Endothelial cell of umbilical vein (primary cell): ENCODE data around the gene GBP3. TPM values are rescaled to one million over a fixed set of nuclear protein-coding genes. Genes with fewer than 3 reads are reported as not detected.

Experiments
- BruUV-seq: library from RNA; stranded (reverse); fragments of 400-500 nt; replicated peaks from 2 replicates; lab custom pipeline; 2021; lab: Mats Ljungman, UMichigan
- CTCF ChIA-PET: fragments of 300-600, 350-600 bp; sonication (Branson Sonifier 250); formaldehyde crosslinking; loops from one replicate; lab custom pipeline; 2021; ENCODE audit warnings: antibody characterized with exemption, inconsistent platforms; lab: Charles Lee
- POLR2A ChIA-PET: fragments of 300-600, 350-600 bp; sonication (Branson Sonifier 250); formaldehyde crosslinking; loops from one replicate; lab custom pipeline; 2021; ENCODE audit warnings: antibody characterized with exemption, inconsistent platforms; lab: Charles Lee
- DNase-seq: peaks from one replicate; pipeline ENCODE4 v3.0.0-alpha.2; 2011; ENCODE audit warnings: low read depth, low spot score
- FAIRE-seq: peaks from 2 replicates; lab custom pipeline; 2011; peaks lifted over from hg19 to GRCh38; lab: Jason Lieb, UNC
- H2AFZ ChIP-seq: 2 replicates; pipeline ENCODE4 v1.6.0; 2012; ENCODE audit warnings: low read depth, low read length, control low read depth, inconsistent platforms
- H3K27ac ChIP-seq: 2 replicates; pipeline ENCODE4 v1.5.1; 2011; ENCODE audit warnings: low read depth, mild to moderate bottlenecking, control low read depth, low read length, moderate library complexity; ENCODE audit not compliant: insufficient read depth
- H3K27me3 ChIP-seq, 2 experiments: 2 replicates each; pipeline versions ENCODE4 v1.6.0 to v1.6.1; 2011; ENCODE audit warnings: low read length in 2 of 2, mixed read lengths in 1 of 2; ENCODE audit not compliant: control insufficient read depth in 2 of 2, insufficient read depth in 2 of 2
- H3K36me3 ChIP-seq, 2 experiments: 2 replicates in 1 of 2; 3 replicates in 1 of 2; pipeline ENCODE4 v1.5.1; 2011; ENCODE audit warnings: low read length in 2 of 2, mild to moderate bottlenecking in 1 of 2, moderate library complexity in 1 of 2; ENCODE audit not compliant: control insufficient read depth in 2 of 2, insufficient read depth in 2 of 2; ENCODE audit errors: extremely low read depth in 1 of 2
- H3K4me1 ChIP-seq: 3 replicates; pipeline ENCODE4 v1.5.1; 2011; ENCODE audit warnings: mild to moderate bottlenecking, low read length; ENCODE audit not compliant: control insufficient read depth, insufficient read depth; ENCODE audit errors: extremely low read depth
- H3K4me2 ChIP-seq: 2 replicates; pipeline ENCODE4 v1.6.1; 2011; ENCODE audit warnings: low read length, control low read depth, mixed read lengths; ENCODE audit not compliant: insufficient read depth
- H3K4me3 ChIP-seq, 3 experiments: fragments of 200-600 bp in 1 of 3; sonication (generic), shearing (Covaris generic) in 1 of 3; replicated peaks in 1 of 3; 2 replicates each; pipeline ENCODE4 v1.5.1; 2011 to 2016; ENCODE audit warnings: control low read depth in 3 of 3, low read length in 3 of 3, mild to moderate bottlenecking in 2 of 3, inconsistent platforms in 1 of 3, low read depth in 1 of 3, moderate library complexity in 1 of 3; ENCODE audit not compliant: insufficient read depth in 1 of 3
- H3K79me2 ChIP-seq: 2 replicates; pipeline ENCODE4 v1.6.0; 2012; ENCODE audit warnings: low read length, inconsistent platforms; ENCODE audit not compliant: control insufficient read depth, insufficient read depth
- H3K9ac ChIP-seq: replicated peaks from 2 replicates; pipeline ENCODE3; 2011; ENCODE audit warnings: low read length, control low read depth; ENCODE audit not compliant: insufficient read depth; ENCODE audit errors: extremely low read depth
- H3K9me1 ChIP-seq: replicated peaks from 3 replicates; pipeline ENCODE4 v1.6.0; 2011; ENCODE audit warnings: mild to moderate bottlenecking, low read length; ENCODE audit not compliant: control insufficient read depth, insufficient read depth; ENCODE audit errors: extremely low read depth
- H3K9me3 ChIP-seq: replicated peaks from 2 replicates; pipeline ENCODE4 v1.5.1; 2012; ENCODE audit warnings: low read length, inconsistent platforms; ENCODE audit not compliant: control insufficient read depth, insufficient read depth
- H4K20me1 ChIP-seq: replicated peaks from 2 replicates; pipeline ENCODE3; 2011; ENCODE audit warnings: mild to moderate bottlenecking, low read length; ENCODE audit not compliant: control insufficient read depth, insufficient read depth; ENCODE audit errors: extremely low read depth
- CTCF ChIP-seq, 2 donors: IDR thresholded peaks; 1 replicate in 1 of 2; 2 replicates in 1 of 2; pipeline ENCODE4 v1.5.1; 2011; ENCODE audit warnings: low read length in 2 of 2, mild to moderate bottlenecking in 2 of 2, moderate library complexity in 2 of 2, control low read depth in 1 of 2, inconsistent platforms in 1 of 2, low read depth in 1 of 2; ENCODE audit not compliant: insufficient read depth in 1 of 2; ENCODE audit errors: extremely low read depth in 1 of 2
- EZH2 ChIP-seq: IDR thresholded peaks from 2 replicates; pipeline ENCODE4 v1.6.1; 2012; ENCODE audit warnings: borderline replicate concordance, low read depth, mild to moderate bottlenecking, moderate library complexity, low read length, inconsistent platforms; ENCODE audit not compliant: severe bottlenecking
- FOS ChIP-seq: IDR thresholded peaks from 2 replicates; pipeline ENCODE4 v1.6.1; 2011; ENCODE audit warnings: mild to moderate bottlenecking, low read length, moderate library complexity, borderline replicate concordance; ENCODE audit not compliant: insufficient read depth
- GATA2 ChIP-seq: IDR thresholded peaks from 2 replicates; pipeline ENCODE4 v1.7.0; 2011; ENCODE audit warnings: low read depth, mild to moderate bottlenecking, moderate library complexity, mixed read lengths, low read length; ENCODE audit not compliant: insufficient read length, insufficient read depth
- JUN ChIP-seq: IDR thresholded peaks from 2 replicates; pipeline ENCODE4 v1.6.1; 2011; ENCODE audit warnings: borderline replicate concordance, low read depth; ENCODE audit not compliant: insufficient read length, insufficient read depth
- MAX ChIP-seq: IDR thresholded peaks from 2 replicates; pipeline ENCODE4 v1.6.1; 2011; ENCODE audit not compliant: insufficient read depth, insufficient read length
- MYC ChIP-seq: IDR thresholded peaks from one replicate; pipeline ENCODE4 v1.6.1; 2011; ENCODE audit warnings: mild to moderate bottlenecking, low read depth, low read length
- POLR2A ChIP-seq: IDR thresholded peaks from 2 replicates; pipeline ENCODE4 v1.6.1; 2012; ENCODE audit warnings: low read depth, mild to moderate bottlenecking, control low read depth, low read length
- POLR2AphosphoS5 ChIP-seq: IDR thresholded peaks from 2 replicates; pipeline ENCODE4 v1.6.1; 2012; ENCODE audit warnings: low read depth, mild to moderate bottlenecking, control low read depth, low read length, moderate library complexity; ENCODE audit not compliant: insufficient read depth
- dilution Hi-C: fragments of 300-500 bp; cut with MboI; formaldehyde crosslinking; loops from one replicate; pipeline ENCODE4 v1.15.0; 2019; ENCODE audit warnings: low sequenced_read_pairs; ENCODE audit not compliant: extremely low pct_ligation_motif_present
- intact Hi-C: fragments of 100-400 bp; cut with micrococcal nuclease; formaldehyde crosslinking; loops from one replicate; pipeline ENCODE4 v1.10.0; 2022
- polyA plus RNA-seq, 4 experiments: library from polyadenylated mRNA; depleted of rRNA in 3 of 4; stranded (reverse) in 3 of 4; unstranded in 1 of 4; fragments of >200 nt; gene quantifications; 2 replicates each; pipeline versions ENCODE4 v1.2.1 to v1.2.3, GENCODE V29; 2011 to 2012; ENCODE audit warnings: missing spikeins in 1 of 4
- total RNA-seq: library from RNA; stranded (reverse); gene quantifications from 2 replicates; pipeline ENCODE4 v1.2.3, GENCODE V29; 2021

GBP3 gene
- total and polyA plus RNA-seq, 2 donors (not counting 3 experiments of a cell fraction or from before 2014, with no cell fraction given), result 5.7 to 7.3 TPM

GRCh38 chr1:88984569-88984968 lies 38.1 kb downstream of the GBP3 start:
- CTCF ChIA-PET, result interaction anchor here (0.7 to 3.3 kb wide), 20 partner anchors 11 to 924 kb away, joined by 3 to 36 read pairs (median 6); partner anchors contain the start of genes GBP1 and GBP3
- no peaks in the 10 kb centered on the region for H3K27me3 ChIP-seq
- no peaks in the 10 kb centered on the region for H3K9me3 ChIP-seq
- peaks cover 19% of the 10 kb centered on the region for H3K4me1 ChIP-seq
- H2AFZ ChIP-seq, result no peak overlapping the region
- peaks cover 34% of the 10 kb centered on the region for H3K79me2 ChIP-seq
- intact Hi-C loops (loop anchor here (1.0 kb wide), 2 partner anchors 374 to 471 kb away; no protein-coding TSS in a partner anchor), dilution Hi-C loops (no loop called here)
- H4K20me1 ChIP-seq, result no peaks in the 10 kb centered on the region
- H3K4me3 ChIP-seq, result no peak overlapping the region
- H3K36me3 ChIP-seq, result no peaks in the 10 kb centered on the region
- H3K9ac ChIP-seq, result peak overlapping the region; percentile 40
- no peak for TF ChIP-seq POLR2A
- TF ChIP-seq JUN, result no peak
- no peak for TF ChIP-seq MAX
- no peak for TF ChIP-seq FOS
- TF ChIP-seq EZH2, result no peak
- no peak for TF ChIP-seq GATA2
- no peak for TF ChIP-seq MYC
- TF ChIP-seq CTCF (IDR thresholded peaks at IDR 0.05; ENCODE audit: extremely low read depth in 1 of 2, insufficient read depth in 1 of 2, low read depth in 1 of 2, low read length in 2 of 2), result no peak
- no peak for TF ChIP-seq POLR2AphosphoS5
- FAIRE-seq (no peak), DNase-seq (no peak)
- peak overlapping the region; percentile 60 for H3K4me2 ChIP-seq
- peaks cover 4% of the 10 kb centered on the region for H3K9me1 ChIP-seq
- BruUV-seq, result no TSS peak
- POLR2A ChIA-PET, result interaction anchor here (0.6 kb wide), 2 partner anchors 79 to 94 kb away, joined by 3 to 4 read pairs; no protein-coding TSS in a partner anchor
- peak overlapping the region; percentile 34 for H3K27ac ChIP-seq
